H1 (cell line): ENCODE data around the gene C17orf107. TPM values are rescaled to one million over a fixed set of nuclear protein-coding genes. Genes with fewer than 3 reads are reported as not detected.

Experiments used
- BCL11A ChIP-seq, 2 experiments: IDR thresholded peaks; one replicate each; pipeline ENCODE4 v1.6.1; 2011; ENCODE audit warnings: low read depth in 2 of 2, low read length in 2 of 2, mild to moderate bottlenecking in 2 of 2
- CTCF ChIP-seq, 3 experiments: IDR thresholded peaks; 1 replicate in 2 of 3; 2 replicates in 1 of 3; pipeline versions ENCODE4 v1.5.1 to v1.6.1; 2011; ENCODE audit warnings: low read length in 3 of 3, mild to moderate bottlenecking in 3 of 3, inconsistent platforms in 2 of 3, low read depth in 1 of 3, moderate library complexity in 1 of 3; ENCODE audit not compliant: insufficient read depth in 1 of 3; ENCODE audit errors: control extremely low read depth in 1 of 3
- RNF2 ChIP-seq: fragments of 200-900, 300-1000 bp; sonication (generic); IDR thresholded peaks from 2 replicates; pipeline ENCODE4 v1.7.1; 2016; ENCODE audit warnings: borderline replicate concordance, low read depth, mild to moderate bottlenecking, antibody characterized with exemption, low read length; ENCODE audit not compliant: poor library complexity, severe bottlenecking; ENCODE audit errors: missing control alignments
- SAP30 ChIP-seq: fragments of 300-600 bp; sonication (generic); IDR thresholded peaks from 2 replicates; pipeline ENCODE4 v1.7.1; 2012; ENCODE audit warnings: low read length, moderate library complexity, mild to moderate bottlenecking, inconsistent platforms; ENCODE audit not compliant: insufficient read depth, insufficient replicate concordance
- polyA plus RNA-seq, 7 experiments: library from polyadenylated mRNA; depleted of rRNA in 3 of 7; stranded (reverse) in 5 of 7; unstranded in 2 of 7; fragments of >200 nt in 5 of 7; fragments of 200-250 nt in 2 of 7; gene quantifications; 1 replicate in 5 of 7; 2 replicates in 1 of 7; 4 replicates in 1 of 7; pipeline versions ENCODE4 v1.2.1 to v1.2.3, GENCODE V29; 2011 to 2013; ENCODE audit warnings: missing spikeins in 2 of 7, mixed read lengths in 2 of 7
- total RNA-seq: library from RNA; stranded (reverse); fragmentation: NEBNext Ultra II Directional; extraction: Animal tissue kit (Norgen Biotek cat#: 25700); gene quantifications from 2 replicates; pipeline ENCODE4 v1.2.1, GENCODE V29; 2021

Gene C17orf107
- total and polyA plus RNA-seq, 2 of the 8 experiments (the other 6 are each of a cell fraction or from before 2014, with no cell fraction given): 0.39 to 0.45 TPM

GRCh38 chr17:4852567-4853207, 46.6 kb upstream of the C17orf107 start (continued):
- TF ChIP-seq CTCF (IDR thresholded peaks at IDR 0.05; ENCODE audit: control extremely low read depth in 1 of 3, insufficient read depth in 1 of 3, low read depth in 1 of 3, low read length in 3 of 3) (no peak), RNF2 (no peak), BCL11A (IDR thresholded peaks at IDR 0.05; ENCODE audit: low read depth in 2 of 2, low read length in 2 of 2) (no peak), SAP30 (no peak)
